ACHN (cell line): ENCODE measurements around the gene TCF4.

ENCODE experiments used
- DNase-seq: peaks from one replicate; pipeline ENCODE4 v3.0.0-alpha.2; 2015
- in situ Hi-C: cut with HindIII; loops from 2 replicates; pipeline ENCODE4 v1.10.0; 2017; ENCODE audit warnings: low sequenced_read_pairs, low pct_ligation_motif_present, low pct_unique_long_range_greater_than_20kb

Gene TCF4

DNA sequence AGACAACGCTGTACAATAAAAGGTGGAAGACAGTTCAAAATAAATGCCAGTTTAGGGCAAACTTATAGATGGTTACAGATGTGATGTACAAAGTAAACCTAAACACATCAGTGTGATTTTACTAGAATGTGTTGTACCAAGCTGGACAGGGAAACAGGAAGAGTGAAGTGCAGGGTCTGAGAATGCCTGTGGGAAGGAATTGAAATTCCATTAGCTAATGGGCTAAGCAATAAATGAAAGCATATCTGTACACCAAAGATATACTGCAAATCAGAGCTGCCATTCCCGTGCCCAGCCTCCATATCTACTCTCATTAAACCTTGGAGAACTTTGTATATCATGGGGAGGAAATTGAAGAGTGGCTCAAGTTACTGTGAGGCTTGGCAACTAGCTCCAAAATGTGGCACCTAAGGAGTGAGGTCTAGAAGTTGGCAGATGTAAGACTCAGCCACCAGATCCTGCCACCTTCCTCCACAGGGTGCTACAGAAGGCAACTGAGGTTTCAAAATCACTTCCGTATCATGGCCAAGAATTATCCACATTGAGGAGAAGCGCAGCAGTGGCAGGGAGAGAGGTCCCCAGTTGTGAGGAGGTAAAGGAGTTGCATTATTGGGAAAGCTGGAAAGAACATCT is 277.8 kb downstream of the TCF4 start:
- DNase-seq = no peak
- in situ Hi-C loops = no loop called here

DNA sequence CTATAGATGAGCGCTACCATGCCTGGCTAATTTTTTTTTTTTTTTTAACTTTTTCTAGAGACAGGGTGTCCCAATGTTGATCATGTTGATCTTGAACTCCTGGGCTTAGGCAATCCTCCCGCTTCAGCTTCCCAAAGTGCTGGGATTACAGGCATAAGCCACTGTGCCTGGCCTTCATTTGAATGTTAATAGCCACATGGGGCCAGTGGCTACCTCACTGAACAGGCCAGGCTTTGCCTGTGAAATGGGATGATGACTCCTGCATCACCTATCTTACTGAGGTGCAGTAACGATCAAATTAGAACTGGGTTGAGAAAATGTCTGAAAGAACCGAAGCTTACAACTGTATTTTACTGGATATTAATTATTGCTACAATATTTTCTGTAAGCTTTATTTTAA is 278.7 kb downstream of the TCF4 start:
- in situ Hi-C loops = no loop called here
- no peak for DNase-seq

DNA sequence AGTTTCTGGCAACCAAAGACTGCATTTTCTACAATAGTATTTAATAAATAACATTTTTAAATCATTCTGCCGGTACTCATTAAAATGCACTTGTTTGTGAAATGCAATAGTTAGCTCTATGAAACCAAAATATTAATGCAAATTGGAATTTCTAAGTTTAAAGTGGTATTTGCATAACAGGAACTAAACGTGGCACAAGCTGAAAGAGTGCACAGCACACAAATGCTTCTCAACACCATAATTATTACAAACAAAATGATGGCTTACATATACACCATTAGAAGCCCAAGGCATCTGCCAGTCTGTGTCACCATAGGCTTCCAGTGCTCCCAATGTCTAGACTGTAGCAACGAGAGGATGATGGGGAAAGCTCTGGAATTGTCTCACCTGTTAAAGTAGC is 280.5 kb downstream of the TCF4 start:
- in situ Hi-C loops = no loop called here
- DNase-seq = no peak

DNA sequence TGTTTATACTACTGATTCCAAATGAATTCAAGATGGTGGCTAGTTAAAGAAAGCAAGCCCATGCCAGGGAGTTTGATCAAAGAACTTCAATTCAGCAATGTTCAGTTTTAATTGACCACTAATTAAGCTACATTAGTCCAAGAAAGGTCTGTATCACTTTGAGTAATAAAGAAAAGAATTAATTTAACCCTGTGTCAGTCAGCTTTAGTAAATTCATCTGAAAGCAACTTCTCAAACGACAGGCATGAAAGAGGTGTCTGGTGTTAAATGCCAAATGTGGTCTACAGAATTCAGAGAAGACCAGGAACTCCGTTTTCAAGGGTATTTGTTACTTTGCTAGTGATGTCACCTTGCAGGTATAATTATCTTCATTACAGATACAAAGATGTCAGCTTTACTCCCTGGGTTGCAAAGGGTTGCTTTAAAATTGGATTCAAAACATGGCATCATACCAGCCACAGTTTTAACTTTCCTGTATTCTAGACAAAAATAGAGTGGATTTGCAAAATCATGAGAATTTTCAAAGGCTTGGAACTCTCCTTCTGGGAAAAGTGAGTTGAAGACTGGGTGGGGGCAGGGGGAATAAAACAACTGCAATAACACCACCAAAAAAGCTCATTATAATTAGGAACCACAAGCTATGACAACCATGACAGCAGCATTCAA is 281.5 kb downstream of the TCF4 start:
- in situ Hi-C loops = no loop called here
- DNase-seq = no peak

DNA sequence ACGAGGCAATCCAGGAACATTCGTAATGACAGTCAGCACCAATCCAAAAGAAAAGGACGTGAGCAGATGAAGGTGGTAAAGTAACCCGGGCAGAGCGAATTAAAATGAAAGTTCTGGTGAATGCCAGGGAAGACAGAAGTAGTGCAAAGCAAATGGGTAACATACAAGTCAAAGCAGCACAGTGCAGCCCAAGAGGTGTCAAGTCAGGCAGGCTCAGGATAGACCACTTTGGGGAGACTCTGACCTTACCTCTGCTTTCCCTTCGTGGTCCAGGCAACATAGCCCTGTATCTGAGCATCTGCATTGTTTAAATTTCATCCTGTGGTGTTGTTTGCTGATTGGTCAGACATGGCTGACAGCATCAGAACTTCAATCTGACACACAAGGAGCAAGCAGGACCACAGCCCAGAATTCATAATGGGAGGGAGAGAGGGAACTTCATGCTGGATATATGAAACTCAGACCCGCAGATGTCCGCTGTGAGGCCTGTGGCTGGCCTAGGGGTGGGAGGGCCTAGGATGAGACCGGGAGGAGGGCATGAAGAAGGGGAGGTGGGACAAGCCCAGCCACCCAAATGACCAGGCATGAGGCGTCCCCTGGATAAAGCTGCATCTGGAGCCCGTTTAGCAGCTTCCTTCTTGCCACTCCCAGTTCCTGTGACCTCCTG is 285.7 kb downstream of the TCF4 start:
- DNase-seq = no peak
- in situ Hi-C loops = no loop called here

DNA sequence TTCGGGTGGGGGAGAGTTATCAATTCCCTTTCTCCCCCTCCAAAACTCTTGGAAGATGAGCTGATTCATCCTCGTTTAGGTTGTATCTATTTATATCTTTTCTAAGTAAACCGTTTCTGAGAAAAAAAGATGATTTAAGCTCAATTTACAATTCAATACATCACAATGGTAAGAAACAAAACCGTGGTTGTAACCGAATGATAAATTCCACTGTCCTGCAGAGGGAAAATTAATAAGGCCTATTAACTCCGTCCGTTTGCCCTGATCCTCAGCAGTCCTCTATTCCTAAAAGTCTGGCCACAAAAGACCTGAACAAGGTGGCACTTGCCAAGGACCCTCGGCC is 286.2 kb downstream of the TCF4 start:
- DNase-seq = no peak
- in situ Hi-C loops = no loop called here

DNA sequence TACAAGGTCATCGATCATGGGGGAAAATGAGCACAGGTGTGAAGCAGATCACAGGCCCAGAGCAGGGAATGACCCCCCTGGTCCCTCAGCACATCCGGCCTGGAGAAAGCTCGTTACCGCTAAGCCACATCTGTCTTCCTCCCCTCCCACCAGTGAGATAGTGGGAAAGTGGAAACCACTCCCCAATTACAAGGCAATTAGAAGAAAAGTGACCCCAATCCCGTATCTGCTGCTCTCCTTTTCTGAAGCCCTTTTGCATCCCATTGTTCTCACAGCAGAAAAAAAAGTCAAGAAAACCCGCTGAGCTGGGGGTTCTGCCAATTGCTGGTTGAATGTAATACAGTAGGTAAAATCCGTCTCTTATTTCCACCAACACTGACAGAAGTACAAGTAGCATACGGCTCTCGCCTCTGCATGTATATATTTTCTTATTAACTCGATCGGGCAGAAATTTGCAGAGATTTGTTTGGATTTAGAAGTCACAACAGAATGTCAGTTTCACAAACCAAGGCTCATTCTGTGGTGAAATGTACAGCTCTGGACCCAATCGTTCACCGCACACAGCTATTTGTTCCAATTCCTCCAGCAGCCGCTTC is 287.0 kb downstream of the TCF4 start:
- no peak for DNase-seq
- in situ Hi-C loops = no loop called here

DNA sequence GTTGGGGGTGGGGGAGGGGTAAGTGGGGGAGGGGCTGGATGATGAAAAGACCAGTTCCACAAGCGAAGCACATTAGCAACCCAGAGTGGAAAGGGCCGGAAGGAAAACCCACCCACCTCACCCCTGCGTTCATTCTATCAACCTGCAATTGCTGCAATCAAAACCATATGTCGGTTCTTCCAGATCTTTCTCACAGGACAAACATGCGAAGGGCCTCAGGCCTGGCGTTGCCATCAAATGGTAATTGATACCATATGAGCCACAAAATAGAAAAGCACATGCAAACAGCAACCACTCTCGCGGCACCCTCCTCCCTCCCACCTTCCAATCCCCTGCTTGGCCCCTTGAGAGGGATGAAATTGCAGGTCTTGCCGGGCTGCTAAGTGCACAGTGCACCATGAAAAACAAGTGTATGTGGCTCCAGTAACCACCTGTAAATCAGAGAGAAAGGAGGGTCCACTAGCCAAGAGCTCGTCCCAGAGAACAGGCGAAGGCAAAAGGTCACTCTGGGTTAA is 287.5 kb downstream of the TCF4 start:
- no peak for DNase-seq
- in situ Hi-C loops = no loop called here

DNA sequence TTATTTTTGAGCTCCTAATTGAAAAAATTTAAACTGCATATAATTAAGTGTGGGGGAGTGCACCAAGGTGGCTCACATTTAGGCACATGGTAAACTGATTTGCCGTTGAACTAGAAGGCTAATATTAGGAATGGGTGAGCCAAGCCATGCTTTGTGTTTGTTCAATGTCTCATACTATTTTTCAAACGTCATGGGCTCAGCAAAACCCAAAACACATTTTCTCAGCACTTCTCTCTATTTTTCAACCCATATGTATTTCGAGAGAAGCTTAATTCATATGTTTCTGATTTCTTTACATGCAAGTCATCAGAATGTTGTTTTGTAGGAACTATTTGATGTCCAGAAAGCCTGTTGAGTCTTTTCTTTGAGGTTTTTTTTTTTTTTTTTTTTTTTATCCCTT is 291.2 kb downstream of the TCF4 start:
- in situ Hi-C loops = no loop called here
- no peak for DNase-seq

DNA sequence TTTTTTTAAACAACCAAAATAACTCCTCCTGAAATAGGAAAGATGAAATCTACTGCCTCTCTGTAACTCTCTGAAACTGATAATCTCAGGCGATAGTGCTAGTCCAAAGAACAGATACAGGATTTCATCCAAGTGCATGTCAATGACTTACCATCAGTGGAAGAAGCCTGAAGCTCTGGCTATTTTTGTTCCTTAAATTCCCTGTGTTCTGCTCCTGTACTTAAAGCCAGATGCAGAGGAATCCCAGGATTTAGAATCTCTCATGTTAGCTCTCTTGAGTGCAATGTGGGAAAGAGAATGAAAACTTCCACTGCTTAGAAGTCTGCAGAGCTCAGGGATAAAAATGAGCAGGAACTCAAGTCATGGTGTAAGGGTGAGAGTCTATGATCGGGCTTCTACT is 291.9 kb downstream of the TCF4 start:
- in situ Hi-C loops = no loop called here
- no peak for DNase-seq

DNA sequence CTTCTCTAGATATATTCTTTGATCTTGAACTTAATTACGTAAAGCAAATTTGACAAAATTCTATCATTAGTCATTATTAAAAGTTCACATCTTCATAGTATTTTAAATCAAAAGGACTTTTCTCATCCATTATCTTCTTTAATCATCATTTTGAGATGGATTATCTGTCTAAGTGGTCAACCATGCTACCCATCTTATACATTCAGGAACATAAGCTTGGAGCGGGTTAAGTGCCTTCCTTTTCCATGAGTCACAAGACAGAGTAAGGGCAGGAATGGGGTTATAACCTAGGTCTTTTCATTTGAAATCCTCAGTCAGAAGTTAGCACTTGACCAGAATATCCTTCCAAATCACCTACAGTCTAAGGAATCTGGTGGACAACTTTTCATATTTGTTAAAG is 297.1 kb downstream of the TCF4 start:
- in situ Hi-C loops = no loop called here
- DNase-seq = peak; percentile 11

DNA sequence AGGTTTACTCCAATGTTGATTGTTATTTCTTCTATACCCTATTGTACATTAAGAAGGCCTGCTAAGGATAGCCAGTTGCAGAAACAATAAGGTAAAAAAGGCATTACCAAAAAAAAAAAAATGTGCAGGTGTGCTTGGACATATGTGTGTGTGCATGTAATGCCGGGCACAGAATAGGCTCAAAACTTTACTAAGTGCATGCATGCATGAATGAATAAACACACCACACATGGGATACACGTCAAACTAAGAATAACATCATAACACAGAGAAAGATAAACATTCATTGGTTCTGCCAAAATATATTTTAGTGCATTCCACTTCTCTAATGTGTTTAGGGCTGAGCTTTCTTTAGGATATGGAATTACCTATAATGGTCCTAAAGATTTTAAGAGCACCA is 298.2 kb downstream of the TCF4 start:
- in situ Hi-C loops = no loop called here
- DNase-seq = no peak

DNA sequence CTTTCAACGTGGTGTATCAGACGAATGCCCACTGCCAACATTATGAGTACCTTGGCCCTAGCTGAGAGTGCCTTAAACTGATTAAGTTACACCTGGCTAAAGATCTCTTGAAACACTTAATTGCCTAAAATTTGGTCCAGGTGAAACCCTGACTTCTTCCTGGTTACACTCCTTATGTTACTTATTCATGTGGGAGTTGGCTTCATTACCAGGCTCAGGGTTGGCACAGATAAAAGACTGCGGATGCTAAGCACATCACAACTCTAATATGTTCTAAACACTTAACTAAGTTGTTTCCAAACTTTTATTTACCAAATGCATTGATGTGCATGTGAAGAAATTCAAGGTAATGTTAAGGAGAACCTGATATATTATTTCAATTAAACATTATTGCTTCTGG is 298.9 kb downstream of the TCF4 start:
- DNase-seq = no peak
- in situ Hi-C loops = no loop called here

DNA sequence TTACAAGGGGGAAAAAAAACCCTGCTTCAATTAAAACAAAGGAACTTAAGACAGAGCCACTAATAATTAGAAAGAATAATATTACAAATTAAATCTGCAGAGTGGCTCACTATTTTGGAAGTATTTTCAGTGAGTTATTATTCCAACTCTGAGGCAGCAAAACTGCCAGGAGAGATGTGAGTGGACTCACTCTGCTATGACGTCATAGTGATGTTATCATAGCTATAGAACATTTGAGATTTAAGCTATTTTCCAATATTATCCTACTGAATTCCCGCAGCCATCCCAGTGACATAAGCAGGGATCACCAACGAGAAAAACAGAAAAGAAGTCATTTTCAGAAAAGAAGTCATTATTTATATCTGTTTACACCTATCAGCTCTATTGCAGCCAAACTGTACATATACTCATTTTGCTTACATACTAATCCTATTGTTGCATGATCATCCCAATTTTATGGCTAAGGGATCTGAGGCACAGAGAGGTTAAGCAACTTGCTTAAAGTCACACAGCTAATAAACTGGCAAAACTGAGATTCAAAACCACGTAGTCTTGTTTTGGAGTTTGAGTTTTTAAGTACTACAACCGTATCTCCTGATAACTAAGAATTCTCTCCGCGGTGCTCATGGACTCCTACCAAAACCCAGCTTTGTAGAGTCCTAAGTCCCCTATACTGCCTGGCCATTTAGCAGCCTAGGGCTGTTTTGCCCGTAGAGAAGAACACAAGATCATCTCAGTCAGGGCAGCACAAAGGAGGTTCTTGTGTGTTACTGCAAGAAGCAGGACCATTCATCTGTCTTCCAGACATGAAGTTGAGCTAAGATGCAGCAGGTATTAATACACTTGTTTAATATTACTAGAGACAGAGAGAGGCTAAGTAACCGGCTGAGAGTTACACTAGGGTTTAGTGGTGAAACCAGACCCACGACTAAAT is 299.8 kb downstream of the TCF4 start:
- in situ Hi-C loops = no loop called here
- DNase-seq = no peak

DNA sequence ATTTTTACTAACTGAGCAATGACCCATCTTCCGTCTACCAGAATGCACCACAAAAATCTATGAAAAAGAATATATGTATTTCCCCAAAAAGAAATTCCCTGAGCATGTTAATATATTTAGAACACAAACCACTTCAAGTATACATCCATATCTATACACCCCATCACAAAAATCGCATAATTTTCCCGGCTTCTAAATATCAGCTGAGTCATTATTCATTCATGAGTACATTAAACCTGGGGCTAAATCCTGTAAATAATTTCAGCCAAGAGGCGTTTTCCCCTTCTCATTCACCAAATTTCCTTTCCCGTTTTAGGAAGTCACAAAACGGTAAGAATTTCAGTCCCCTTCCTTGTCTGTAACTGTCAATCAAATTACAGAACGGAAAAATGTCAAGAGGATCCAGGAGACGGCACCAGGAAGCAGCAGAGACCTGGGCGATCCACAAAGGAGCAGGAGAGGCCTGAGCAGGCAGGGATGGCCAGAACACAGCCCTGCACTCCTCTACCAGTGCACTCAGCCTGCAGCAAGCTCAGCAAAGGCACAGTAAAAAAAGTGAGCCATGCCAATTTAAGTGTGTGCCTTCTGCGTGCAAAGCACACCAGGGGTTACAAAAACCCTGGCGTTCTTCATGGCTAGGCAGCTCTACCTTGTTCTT is 300.7 kb downstream of the TCF4 start:
- no peak for DNase-seq
- in situ Hi-C loops = no loop called here

DNA sequence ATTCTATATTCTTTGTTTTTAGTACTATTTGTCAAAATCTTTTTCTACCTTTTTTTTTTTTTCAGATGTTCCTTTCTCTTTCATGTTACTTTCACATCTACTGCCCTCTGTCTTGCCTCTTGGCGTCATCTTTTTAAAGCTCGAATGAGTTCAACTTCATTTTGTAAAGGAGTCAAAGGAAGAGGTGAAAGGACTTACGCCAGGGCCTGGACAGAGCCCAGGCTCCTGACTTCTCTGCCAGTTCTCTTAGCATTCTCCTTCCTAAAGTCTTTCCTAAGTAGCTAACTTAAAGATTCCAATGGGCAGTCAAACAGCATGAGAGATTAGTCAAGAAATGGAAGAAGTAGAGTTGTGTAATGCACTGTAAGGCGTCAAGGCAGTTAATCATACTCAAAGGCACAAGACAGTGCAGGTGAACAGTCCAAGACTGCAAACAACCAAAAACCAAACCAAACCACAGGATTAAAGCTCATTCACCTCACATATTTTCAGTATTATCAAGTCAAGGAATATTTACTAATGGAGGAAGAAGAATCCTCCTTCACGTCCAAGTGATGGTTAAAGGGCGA is 301.7 kb downstream of the TCF4 start:
- DNase-seq = no peak
- in situ Hi-C loops = no loop called here

DNA sequence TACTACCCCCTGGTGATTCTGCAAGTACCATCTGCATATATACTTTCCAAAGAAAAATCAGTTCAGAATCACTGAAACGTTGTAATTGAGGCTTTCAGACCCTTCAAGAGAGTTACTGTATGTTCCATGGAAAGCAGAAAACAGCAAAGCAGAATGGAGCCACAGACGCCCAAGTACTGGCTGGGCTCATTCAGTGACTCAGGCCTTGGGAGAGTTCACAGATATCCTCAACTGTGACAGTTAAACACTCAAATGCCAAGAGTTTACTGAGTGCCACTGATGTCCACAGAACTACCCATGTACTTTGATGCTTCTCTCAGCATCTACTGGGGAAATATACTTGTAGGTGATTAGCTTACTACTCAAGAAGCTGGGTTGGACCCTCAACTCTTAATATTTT is 303.4 kb downstream of the TCF4 start:
- in situ Hi-C loops = no loop called here
- no peak for DNase-seq

DNA sequence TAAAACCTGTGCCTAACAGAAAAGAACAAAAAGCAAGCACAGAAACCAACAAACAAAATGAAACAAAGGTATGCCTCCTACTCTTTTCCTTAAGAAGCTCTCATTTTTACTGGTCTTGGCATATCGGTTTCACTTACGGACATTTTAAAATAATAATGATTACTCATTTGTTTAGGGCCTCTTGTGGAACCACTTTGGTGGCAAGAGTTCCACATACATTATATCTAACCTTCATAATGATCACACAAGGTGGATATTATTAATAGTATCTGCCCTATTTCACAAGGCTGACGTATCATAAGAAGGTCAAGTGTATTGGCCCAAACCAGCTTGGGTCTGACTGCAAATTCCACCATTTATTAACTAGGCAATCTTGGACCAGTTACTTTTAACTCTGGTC is 304.7 kb downstream of the TCF4 start:
- peak; percentile 26 for DNase-seq
- in situ Hi-C loops = no loop called here
